Testis (tissue), 3 donors: ENCODE measurements around the gene SACS. TPM values are rescaled to one million over a fixed set of nuclear protein-coding genes. Genes with fewer than 3 reads are reported as not detected.

ENCODE experiments used
- DNase-seq: peaks from one replicate; pipeline ENCODE4 v3.0.0-alpha.2; 2019
- H3K27ac ChIP-seq, 2 donors: fragments of 200-600 bp; sonication (generic); one replicate each; pipeline ENCODE4 v1.5.1; 2019
- H3K27me3 ChIP-seq: fragments of 200-600 bp; sonication (generic); one replicate; pipeline ENCODE4 v1.5.1; 2019
- H3K36me3 ChIP-seq: fragments of 200-600 bp; sonication (generic); one replicate; pipeline ENCODE4 v1.5.1; 2017; ENCODE audit warnings: low read depth; ENCODE audit errors: missing control alignments
- H3K4me1 ChIP-seq: fragments of 200-600 bp; sonication (generic); one replicate; pipeline ENCODE4 v1.5.1; 2019
- H3K4me3 ChIP-seq, 2 donors: fragments of 200-600 bp; sonication (generic); one replicate each; pipeline ENCODE4 v1.5.1; 2017 to 2019
- H3K9me3 ChIP-seq: fragments of 200-600 bp; sonication (generic); one replicate; pipeline ENCODE4 v1.5.1; 2017
- POLR2A ChIP-seq: fragments of 450-650 bp; IDR thresholded peaks from one replicate; pipeline ENCODE4 v1.6.1; 2017; ENCODE audit warnings: antibody characterized with exemption, mild to moderate bottlenecking, moderate library complexity
- WGBS, 2 donors: methylation state at CpG; one replicate each; pipeline ENCODE4 v1.1.5; 2018; 5-methylcytosine and 5-hydroxymethylcytosine counted together
- intact Hi-C: fragments of 100-400 bp; cut with DNase I; formaldehyde crosslinking; loops from one replicate; pipeline ENCODE4 v1.15.1; 2023; ENCODE audit warnings: low total_unique reads
- polyA plus RNA-seq: library from polyadenylated mRNA; stranded (reverse); fragments of 350-450 nt; fragmentation: Illumina TruSeq; extraction: RNeasy Lipid Tissue Mini Kit (QIAGEN cat#74804); gene quantifications from one replicate; pipeline ENCODE4 v1.2.3, GENCODE V29; 2014; ENCODE audit warnings: low read depth, low replicate concordance; ENCODE audit not compliant: insufficient read depth
- total RNA-seq, 2 donors: library from RNA; depleted of rRNA; stranded (reverse); fragments of >200 nt; gene quantifications; one replicate each; pipeline ENCODE4 v1.2.3, GENCODE V29; 2016
- TF ChIP-seq, protein P1 (sequence below), 3 experiments: fragments of 450-650 bp in 2 of 3; fragments of 200-600 bp in 1 of 3; sonication (generic) in 1 of 3; IDR thresholded peaks; one replicate each; pipeline ENCODE4 v1.5.1; 2016 to 2019; ENCODE audit warnings: antibody characterized with exemption in 3 of 3, mild to moderate bottlenecking in 2 of 3, moderate library complexity in 1 of 3

SACS gene
- total and polyA plus RNA-seq, 3 donors from 2014 or later, result 8.0 to 48.3 (median 38.2) TPM

DNA sequence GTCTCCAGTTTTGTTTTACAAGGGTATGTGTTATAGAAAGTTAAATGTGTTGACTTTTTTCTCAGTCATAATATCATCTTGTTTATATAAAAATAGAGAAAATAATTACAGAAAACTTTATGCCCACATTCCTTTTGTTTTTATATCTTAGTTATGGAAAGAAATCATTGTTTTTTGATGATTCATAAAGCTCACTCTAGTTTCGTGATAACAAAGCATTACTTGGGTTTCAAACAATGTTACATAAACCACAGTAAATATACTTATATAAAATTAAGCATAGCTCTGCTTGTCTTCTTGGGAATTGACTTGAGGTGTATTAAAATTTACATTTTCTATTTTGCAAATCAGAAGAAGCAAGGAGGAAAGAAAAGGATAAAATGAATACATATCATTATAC lies 140.9 kb downstream of the SACS start:
- 90 to 92% methylated on average over 1 of the region's 1 CpG for WGBS, 2 donors
- no peak for DNase-seq
- intact Hi-C loops, result no loop called here

DNA sequence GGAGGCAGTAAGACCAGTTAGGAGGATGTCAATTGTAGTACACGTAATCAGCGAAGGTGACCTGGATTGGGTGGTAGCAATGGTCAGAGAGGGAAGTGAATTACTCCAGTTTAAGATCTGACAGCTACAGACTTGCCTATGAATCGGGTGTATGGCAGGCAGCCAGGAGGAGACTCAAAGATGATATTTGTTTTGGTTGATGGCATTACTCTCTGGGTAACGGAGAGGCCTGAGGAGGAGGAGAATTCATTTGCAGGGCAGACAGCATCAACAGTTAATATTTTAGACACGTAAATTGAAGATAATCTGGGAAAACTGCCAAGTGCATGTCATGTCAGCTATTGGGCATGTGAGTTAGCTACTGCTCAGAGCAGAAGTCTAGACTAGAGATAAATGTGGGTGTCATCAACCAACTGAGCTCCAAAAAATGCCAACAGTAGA lies 143.6 kb downstream of the SACS start:
- TF ChIP-seq POLR2A, result no peak
- TF ChIP-seq, protein P1, sequence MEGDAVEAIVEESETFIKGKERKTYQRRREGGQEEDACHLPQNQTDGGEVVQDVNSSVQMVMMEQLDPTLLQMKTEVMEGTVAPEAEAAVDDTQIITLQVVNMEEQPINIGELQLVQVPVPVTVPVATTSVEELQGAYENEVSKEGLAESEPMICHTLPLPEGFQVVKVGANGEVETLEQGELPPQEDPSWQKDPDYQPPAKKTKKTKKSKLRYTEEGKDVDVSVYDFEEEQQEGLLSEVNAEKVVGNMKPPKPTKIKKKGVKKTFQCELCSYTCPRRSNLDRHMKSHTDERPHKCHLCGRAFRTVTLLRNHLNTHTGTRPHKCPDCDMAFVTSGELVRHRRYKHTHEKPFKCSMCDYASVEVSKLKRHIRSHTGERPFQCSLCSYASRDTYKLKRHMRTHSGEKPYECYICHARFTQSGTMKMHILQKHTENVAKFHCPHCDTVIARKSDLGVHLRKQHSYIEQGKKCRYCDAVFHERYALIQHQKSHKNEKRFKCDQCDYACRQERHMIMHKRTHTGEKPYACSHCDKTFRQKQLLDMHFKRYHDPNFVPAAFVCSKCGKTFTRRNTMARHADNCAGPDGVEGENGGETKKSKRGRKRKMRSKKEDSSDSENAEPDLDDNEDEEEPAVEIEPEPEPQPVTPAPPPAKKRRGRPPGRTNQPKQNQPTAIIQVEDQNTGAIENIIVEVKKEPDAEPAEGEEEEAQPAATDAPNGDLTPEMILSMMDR (IDR thresholded peaks at IDR 0.05), result no peak
- no peaks in the 10 kb centered on the region for H3K4me1 ChIP-seq
- WGBS, 2 donors, result 55 to 65% methylated on average over 5 of the region's 5 CpGs
- H3K4me3 ChIP-seq, result no peak overlapping the region
- H3K27ac ChIP-seq, result no peak overlapping the region
- H3K9me3 ChIP-seq, result no peaks in the 10 kb centered on the region
- no peaks in the 10 kb centered on the region for H3K36me3 ChIP-seq
- H3K27me3 ChIP-seq, result no peaks in the 10 kb centered on the region
- intact Hi-C loops, result no loop called here
- DNase-seq, result peak; percentile 23

More for the DNA sequence above, 140.9 kb downstream of the SACS start:
- no peak for TF ChIP-seq POLR2A
- TF ChIP-seq, protein P1 (IDR thresholded peaks at IDR 0.05), result no peak
- Histone ChIP-seq H3K27me3 (no peaks in the 10 kb centered on the region), H3K27ac (no peak overlapping the region), H3K4me3 (no peak overlapping the region), H3K9me3 (no peaks in the 10 kb centered on the region), H3K4me1 (no peaks in the 10 kb centered on the region), H3K36me3 (no peaks in the 10 kb centered on the region)

DNA sequence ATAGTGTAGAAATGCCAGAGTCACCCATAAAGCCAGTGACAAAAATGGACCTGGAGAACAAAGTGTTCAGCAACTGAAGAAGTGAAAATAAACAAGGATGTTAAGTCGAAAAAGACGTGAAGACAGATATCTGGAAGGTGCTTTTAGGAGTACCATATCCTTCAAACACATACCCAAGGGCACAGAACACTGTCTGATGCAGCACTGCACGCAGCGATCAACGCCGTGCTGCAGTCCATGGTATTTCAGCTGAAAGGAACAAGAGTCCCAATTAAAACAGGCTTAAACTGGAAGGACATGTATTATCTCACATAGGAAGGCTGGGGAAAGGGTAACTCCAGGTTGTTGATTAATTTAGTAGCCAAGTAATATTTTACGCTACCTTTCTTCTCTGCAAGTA lies 144.5 kb downstream of the SACS start:
- Histone ChIP-seq H3K27ac (no peak overlapping the region), H3K9me3 (no peaks in the 10 kb centered on the region), H3K36me3 (no peaks in the 10 kb centered on the region), H3K4me3 (no peak overlapping the region), H3K4me1 (no peaks in the 10 kb centered on the region), H3K27me3 (no peaks in the 10 kb centered on the region)
- TF ChIP-seq, protein P1 (IDR thresholded peaks at IDR 0.05), result no peak
- TF ChIP-seq POLR2A, result no peak
- no peak for DNase-seq
- intact Hi-C loops, result no loop called here
- WGBS, 2 donors, result 57 to 62% methylated on average over 7 of the region's 7 CpGs

- 50 to 71% methylated on average over 1 of the region's 1 CpG for WGBS, 2 donors
- Histone ChIP-seq H3K36me3 (no peaks in the 10 kb centered on the region), H3K9me3 (no peaks in the 10 kb centered on the region), H3K4me3 (no peak overlapping the region), H3K27me3 (no peaks in the 10 kb centered on the region), H3K27ac (no peak overlapping the region), H3K4me1 (no peaks in the 10 kb centered on the region)
- DNase-seq, result no peak
- TF ChIP-seq, protein P1 (IDR thresholded peaks at IDR 0.05), result no peak
- no peak for TF ChIP-seq POLR2A
- intact Hi-C loops, result no loop called here
Measured at GRCh38 chr13:23288564-23288963, 144.9 kb downstream of the SACS start.

GRCh38 chr13:23279321-23279720 lies 154.2 kb downstream of the SACS start:
- Histone ChIP-seq H3K4me3 (no peak overlapping the region), H3K4me1 (no peaks in the 10 kb centered on the region), H3K27ac (no peak overlapping the region), H3K27me3 (no peaks in the 10 kb centered on the region), H3K9me3 (no peaks in the 10 kb centered on the region), H3K36me3 (no peaks in the 10 kb centered on the region)
- TF ChIP-seq, protein P1 (IDR thresholded peaks at IDR 0.05), result no peak
- TF ChIP-seq POLR2A, result no peak
- intact Hi-C loops, result no loop called here
- WGBS, 2 donors, result 66 to 69% methylated on average over 5 of the region's 5 CpGs
- no peak for DNase-seq
